H9 (cell line): ENCODE results near the gene SOX14. TPM values are rescaled to one million over a fixed set of nuclear protein-coding genes. Genes with fewer than 3 reads are reported as not detected.

Experiments
- DNase-seq: peaks from one replicate; pipeline ENCODE4 v3.0.0-alpha.2; 2017
- H2AFZ ChIP-seq: one replicate; pipeline ENCODE4 v1.6.1; 2013; ENCODE audit warnings: mild to moderate bottlenecking, low read length, control low read depth, moderate library complexity
- H2AK5ac ChIP-seq: 2 replicates; pipeline ENCODE4 v1.6.1; 2013; ENCODE audit warnings: low read length, control low read depth, mixed read lengths; ENCODE audit not compliant: insufficient read length
- H2BK120ac ChIP-seq: one replicate; pipeline ENCODE4 v1.6.1; 2013; ENCODE audit warnings: low read depth, mild to moderate bottlenecking, low read length, control low read depth, inconsistent platforms; ENCODE audit not compliant: poor library complexity, severe bottlenecking
- H2BK12ac ChIP-seq: 2 replicates; pipeline ENCODE4 v1.6.1; 2013; ENCODE audit warnings: low read length, control low read depth, mixed read lengths, low read depth; ENCODE audit not compliant: insufficient read length
- H2BK15ac ChIP-seq: 2 replicates; pipeline ENCODE4 v1.6.1; 2013; ENCODE audit warnings: low read depth, low read length, control low read depth
- H2BK20ac ChIP-seq: one replicate; pipeline ENCODE4 v1.6.1; 2013; ENCODE audit warnings: low read depth, mild to moderate bottlenecking, low read length, control low read depth, inconsistent platforms; ENCODE audit not compliant: poor library complexity, severe bottlenecking
- H2BK5ac ChIP-seq: 2 replicates; pipeline ENCODE4 v1.6.1; 2013; ENCODE audit warnings: low read length, control low read depth, mixed read lengths; ENCODE audit not compliant: insufficient read length
- H3K14ac ChIP-seq: 2 replicates; pipeline ENCODE4 v1.6.1; 2013; ENCODE audit warnings: low read length, control low read depth; ENCODE audit not compliant: insufficient read depth
- H3K18ac ChIP-seq: 2 replicates; pipeline ENCODE4 v1.6.1; 2013; ENCODE audit warnings: low read depth, mild to moderate bottlenecking, mixed read lengths, low read length, control low read depth; ENCODE audit not compliant: insufficient read length
- H3K23ac ChIP-seq: 2 replicates; pipeline ENCODE4 v1.6.1; 2013; ENCODE audit warnings: low read length, control low read depth, mixed read lengths, low read depth; ENCODE audit not compliant: insufficient read length
- H3K23me2 ChIP-seq: 2 replicates; pipeline ENCODE4 v1.6.1; 2013; ENCODE audit warnings: low read depth, mild to moderate bottlenecking, mixed read lengths, low read length, control low read depth; ENCODE audit not compliant: insufficient read length, poor library complexity, severe bottlenecking
- H3K27ac ChIP-seq: 2 replicates; pipeline ENCODE4 v1.5.1; 2013; ENCODE audit warnings: low read length, control low read depth, mixed read lengths, low read depth; ENCODE audit not compliant: insufficient read length
- H3K27me3 ChIP-seq: 2 replicates; pipeline ENCODE4 v1.6.1; 2013; ENCODE audit warnings: low read length, control low read depth, inconsistent platforms; ENCODE audit not compliant: insufficient read depth
- H3K4ac ChIP-seq: 2 replicates; pipeline ENCODE4 v1.6.1; 2013; ENCODE audit warnings: low read depth, mild to moderate bottlenecking, control low read depth, inconsistent platforms, low read length, moderate library complexity
- H3K4me1 ChIP-seq: 2 replicates; pipeline ENCODE4 v1.6.1; 2013; ENCODE audit warnings: low read length, control low read depth, inconsistent platforms; ENCODE audit not compliant: insufficient read depth
- H3K4me2 ChIP-seq: 2 replicates; pipeline ENCODE4 v1.6.1; 2013; ENCODE audit warnings: low read length, control low read depth, mixed read lengths; ENCODE audit not compliant: insufficient read length, insufficient read depth
- H3K56ac ChIP-seq: 2 replicates; pipeline ENCODE4 v1.6.1; 2013; ENCODE audit warnings: low read depth, mild to moderate bottlenecking, mixed read lengths, low read length, control low read depth; ENCODE audit not compliant: insufficient read length
- H3K79me1 ChIP-seq: 2 replicates; pipeline ENCODE4 v1.6.1; 2013; ENCODE audit warnings: low read depth, mild to moderate bottlenecking, moderate library complexity, low read length, control low read depth, inconsistent platforms; ENCODE audit not compliant: insufficient read depth, poor library complexity, severe bottlenecking
- H3K79me2 ChIP-seq: 2 replicates; pipeline ENCODE4 v1.6.1; 2013; ENCODE audit warnings: low read length, control low read depth, inconsistent platforms; ENCODE audit not compliant: insufficient read depth
- H3K9ac ChIP-seq: 2 replicates; pipeline ENCODE4 v1.6.1; 2013; ENCODE audit warnings: low read length, control low read depth, mixed read lengths; ENCODE audit not compliant: insufficient read length; ENCODE audit errors: extremely low read depth
- H3K9me3 ChIP-seq: one replicate; pipeline ENCODE4 v1.6.1; 2013; ENCODE audit warnings: low read depth, low read length, inconsistent platforms; ENCODE audit not compliant: control insufficient read depth
- H3T11ph ChIP-seq: one replicate; pipeline ENCODE4 v1.6.1; 2013; ENCODE audit warnings: mild to moderate bottlenecking, low read length, control low read depth, inconsistent platforms
- H4K20me1 ChIP-seq: one replicate; pipeline ENCODE4 v1.6.1; 2013; ENCODE audit not compliant: control insufficient read depth, insufficient read length, insufficient read depth
- H4K5ac ChIP-seq: 2 replicates; pipeline ENCODE4 v1.6.1; 2013; ENCODE audit warnings: low read depth, mild to moderate bottlenecking, mixed read lengths, low read length, control low read depth; ENCODE audit not compliant: insufficient read length
- H4K8ac ChIP-seq: replicated peaks from 2 replicates; pipeline ENCODE4 v1.6.1; 2013; ENCODE audit warnings: low read length, control low read depth, mixed read lengths, low read depth; ENCODE audit not compliant: insufficient read length
- H4K91ac ChIP-seq: 2 replicates; pipeline ENCODE4 v1.6.1; 2013; ENCODE audit warnings: low read depth, mild to moderate bottlenecking, moderate library complexity, mixed read lengths, low read length, control low read depth; ENCODE audit not compliant: insufficient read length
- H3K27ac Mint-ChIP-seq, 3 experiments: 2 replicates in 2 of 3; 3 replicates in 1 of 3; pipeline ENCODE4 v1.8.0; 2020 to 2021; ENCODE audit warnings: mixed read lengths in 3 of 3, mild to moderate bottlenecking in 1 of 3, moderate library complexity in 1 of 3
- H3K27me3 Mint-ChIP-seq: 2 replicates; pipeline ENCODE4 v1.8.0; 2021; ENCODE audit warnings: low read depth, mild to moderate bottlenecking, moderate library complexity, mixed read lengths
- H3K36me3 Mint-ChIP-seq, 3 experiments: 2 replicates in 2 of 3; 3 replicates in 1 of 3; pipeline ENCODE4 v1.8.0; 2020 to 2021; ENCODE audit warnings: low read depth in 3 of 3, mixed read lengths in 3 of 3; ENCODE audit not compliant: insufficient read depth in 1 of 3
- H3K4me1 Mint-ChIP-seq, 2 experiments: 2 replicates each; pipeline ENCODE4 v1.8.0; 2020; ENCODE audit warnings: mixed read lengths in 2 of 2
- H3K4me3 Mint-ChIP-seq, 2 experiments: 2 replicates in 1 of 2; 3 replicates in 1 of 2; pipeline ENCODE4 v1.8.0; 2020 to 2021; ENCODE audit warnings: mild to moderate bottlenecking in 2 of 2, mixed read lengths in 2 of 2, moderate library complexity in 1 of 2
- H3K9me3 Mint-ChIP-seq, 2 experiments: 2 replicates in 1 of 2; 3 replicates in 1 of 2; pipeline ENCODE4 v1.8.0; 2020; ENCODE audit warnings: mild to moderate bottlenecking in 2 of 2, mixed read lengths in 2 of 2, moderate library complexity in 1 of 2
- CTCF ChIP-seq: fragments of 200-600 bp; sonication (generic); conservative IDR thresholded peaks from 3 replicates; pipeline ENCODE4 v1.8.0; 2021; ENCODE audit warnings: antibody characterized with exemption, mild to moderate bottlenecking
- WGBS: extraction: QIAGEN DNeasy Blood & Tissue Kit; methylation state at CpG from one replicate; pipeline ENCODE4 v1.1.7; 2013; ENCODE audit warnings: missing lambda C conversion rate, low lambda C conversion rate, mixed read lengths; ENCODE audit not compliant: insufficient read length; ENCODE audit errors: extremely low coverage; 5-methylcytosine and 5-hydroxymethylcytosine counted together
- total RNA-seq: library from RNA; stranded (reverse); gene quantifications from 2 replicates; pipeline ENCODE4 v1.2.1, GENCODE V29; 2021

Gene SOX14
- total RNA-seq, 1 experiment from 2014 or later: 0.57 TPM

- no peaks in the 10 kb centered on the region for H3K79me1 ChIP-seq
- Mint-ChIP-seq H3K36me3 (peaks cover 0 to 9% (median 1%) of the 10 kb centered on the region in 3 experiments; a peak in 2 of 7 replicates), H3K4me1 (no peaks in the 10 kb centered on the region), H3K27ac (no peak overlapping the region), H3K27me3 (peaks cover 18% of the 10 kb centered on the region), H3K4me3 (no peak overlapping the region), H3K9me3 (peaks cover 10% of the 10 kb centered on the region in 2 experiments; a peak in 4 of 5 replicates)
- H3K23ac ChIP-seq: no peak overlapping the region
- no peak overlapping the region for H3K56ac ChIP-seq
- TF ChIP-seq CTCF: no peak
- H4K91ac ChIP-seq: no peak overlapping the region
- H2BK120ac ChIP-seq: no peak overlapping the region
- DNase-seq: no peak
- no peaks in the 10 kb centered on the region for H3K79me2 ChIP-seq
- H2BK20ac ChIP-seq: no peak overlapping the region
- no peaks in the 10 kb centered on the region for H3K23me2 ChIP-seq
- no peak overlapping the region for H4K8ac ChIP-seq
- no peaks in the 10 kb centered on the region for H3K9me3 ChIP-seq
- no peak overlapping the region for H3K9ac ChIP-seq
- no peak overlapping the region for H2BK5ac ChIP-seq
- no peak overlapping the region for H4K5ac ChIP-seq
- no peaks in the 10 kb centered on the region for H3K4me1 ChIP-seq
- no peak overlapping the region for H2AK5ac ChIP-seq
- no peak overlapping the region for H2AFZ ChIP-seq
- H4K20me1 ChIP-seq: no peaks in the 10 kb centered on the region
- no peak overlapping the region for H2BK15ac ChIP-seq
- no peak overlapping the region for H3K4me2 ChIP-seq
- H3K18ac ChIP-seq: no peak overlapping the region
- no peak overlapping the region for H3K4ac ChIP-seq
- no peak overlapping the region for H2BK12ac ChIP-seq
- H3K14ac ChIP-seq: no peak overlapping the region
- H3K27ac ChIP-seq: no peak overlapping the region
- no peak overlapping the region for H3T11ph ChIP-seq
- no CpG with 5 or more reads among the region's 25 CpGs for WGBS
- H3K27me3 ChIP-seq: no peaks in the 10 kb centered on the region
Measured at GRCh38 chr3:137714551-137714950, 49.6 kb upstream of the SOX14 start.
